Bronchial epithelial cell (primary cell): ENCODE measurements around the gene NAGLU. TPM values are rescaled to one million over a fixed set of nuclear protein-coding genes. Genes with fewer than 3 reads are reported as not detected.
A peak's percentile ranks its signal among the peaks of the same experiment; 100 is the strongest.
"Not testable (repeated sequence)": the region's sequence is repeated elsewhere in the genome, so short reads cannot be mapped to it uniquely, and the experiment has no call there.

Experiments used
- DNase-seq: peaks from one replicate; pipeline ENCODE4 v3.0.0-alpha.2; 2010; ENCODE audit warnings: low read depth
- FAIRE-seq: peaks from 2 replicates; lab custom pipeline; 2011; peaks lifted over from hg19 to GRCh38; lab: Jason Lieb, UNC
- H3K27me3 ChIP-seq: 2 replicates; pipeline ENCODE4 v1.5.1; 2011; ENCODE audit warnings: low read length; ENCODE audit not compliant: control insufficient read depth, insufficient read depth
- H3K36me3 ChIP-seq: 2 replicates; pipeline ENCODE4 v1.5.1; 2011; ENCODE audit warnings: low read length; ENCODE audit not compliant: control insufficient read depth, insufficient read depth
- H3K4me3 ChIP-seq: 2 replicates; pipeline ENCODE4 v1.5.1; 2011; ENCODE audit warnings: mild to moderate bottlenecking, low read depth, low read length, control low read depth
- total RNA-seq: library from RNA; depleted of rRNA; stranded (reverse); fragments of >200 nt; gene quantifications from 2 replicates; pipeline ENCODE4 v1.2.1, GENCODE V29; 2014
- TF ChIP-seq, protein P1 (sequence below): IDR thresholded peaks from 2 replicates; pipeline ENCODE4 v1.5.1; 2011; ENCODE audit warnings: mild to moderate bottlenecking, moderate library complexity, low read length, control low read depth, inconsistent platforms; ENCODE audit not compliant: insufficient read depth, severe bottlenecking

Gene NAGLU
- total RNA-seq, 1 donor from 2014 or later: 14.2 TPM

DNA sequence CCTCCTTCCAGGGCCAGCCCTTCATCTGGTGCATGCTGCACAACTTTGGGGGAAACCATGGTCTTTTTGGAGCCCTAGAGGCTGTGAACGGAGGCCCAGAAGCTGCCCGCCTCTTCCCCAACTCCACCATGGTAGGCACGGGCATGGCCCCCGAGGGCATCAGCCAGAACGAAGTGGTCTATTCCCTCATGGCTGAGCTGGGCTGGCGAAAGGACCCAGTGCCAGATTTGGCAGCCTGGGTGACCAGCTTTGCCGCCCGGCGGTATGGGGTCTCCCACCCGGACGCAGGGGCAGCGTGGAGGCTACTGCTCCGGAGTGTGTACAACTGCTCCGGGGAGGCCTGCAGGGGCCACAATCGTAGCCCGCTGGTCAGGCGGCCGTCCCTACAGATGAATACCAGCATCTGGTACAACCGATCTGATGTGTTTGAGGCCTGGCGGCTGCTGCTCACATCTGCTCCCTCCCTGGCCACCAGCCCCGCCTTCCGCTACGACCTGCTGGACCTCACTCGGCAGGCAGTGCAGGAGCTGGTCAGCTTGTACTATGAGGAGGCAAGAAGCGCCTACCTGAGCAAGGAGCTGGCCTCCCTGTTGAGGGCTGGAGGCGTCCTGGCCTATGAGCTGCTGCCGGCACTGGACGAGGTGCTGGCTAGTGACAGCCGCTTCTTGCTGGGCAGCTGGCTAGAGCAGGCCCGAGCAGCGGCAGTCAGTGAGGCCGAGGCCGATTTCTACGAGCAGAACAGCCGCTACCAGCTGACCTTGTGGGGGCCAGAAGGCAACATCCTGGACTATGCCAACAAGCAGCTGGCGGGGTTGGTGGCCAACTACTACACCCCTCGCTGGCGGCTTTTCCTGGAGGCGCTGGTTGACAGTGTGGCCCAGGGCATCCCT, 7.4 kb downstream of the NAGLU start:
- H3K27me3 ChIP-seq: no peaks in the 10 kb centered on the region
- TF ChIP-seq, protein P1, sequence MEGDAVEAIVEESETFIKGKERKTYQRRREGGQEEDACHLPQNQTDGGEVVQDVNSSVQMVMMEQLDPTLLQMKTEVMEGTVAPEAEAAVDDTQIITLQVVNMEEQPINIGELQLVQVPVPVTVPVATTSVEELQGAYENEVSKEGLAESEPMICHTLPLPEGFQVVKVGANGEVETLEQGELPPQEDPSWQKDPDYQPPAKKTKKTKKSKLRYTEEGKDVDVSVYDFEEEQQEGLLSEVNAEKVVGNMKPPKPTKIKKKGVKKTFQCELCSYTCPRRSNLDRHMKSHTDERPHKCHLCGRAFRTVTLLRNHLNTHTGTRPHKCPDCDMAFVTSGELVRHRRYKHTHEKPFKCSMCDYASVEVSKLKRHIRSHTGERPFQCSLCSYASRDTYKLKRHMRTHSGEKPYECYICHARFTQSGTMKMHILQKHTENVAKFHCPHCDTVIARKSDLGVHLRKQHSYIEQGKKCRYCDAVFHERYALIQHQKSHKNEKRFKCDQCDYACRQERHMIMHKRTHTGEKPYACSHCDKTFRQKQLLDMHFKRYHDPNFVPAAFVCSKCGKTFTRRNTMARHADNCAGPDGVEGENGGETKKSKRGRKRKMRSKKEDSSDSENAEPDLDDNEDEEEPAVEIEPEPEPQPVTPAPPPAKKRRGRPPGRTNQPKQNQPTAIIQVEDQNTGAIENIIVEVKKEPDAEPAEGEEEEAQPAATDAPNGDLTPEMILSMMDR: no peak
- peak; percentile 55 for FAIRE-seq
- H3K36me3 ChIP-seq: peaks cover 13% of the 10 kb centered on the region
- DNase-seq: no peak
- no peak overlapping the region for H3K4me3 ChIP-seq

DNA sequence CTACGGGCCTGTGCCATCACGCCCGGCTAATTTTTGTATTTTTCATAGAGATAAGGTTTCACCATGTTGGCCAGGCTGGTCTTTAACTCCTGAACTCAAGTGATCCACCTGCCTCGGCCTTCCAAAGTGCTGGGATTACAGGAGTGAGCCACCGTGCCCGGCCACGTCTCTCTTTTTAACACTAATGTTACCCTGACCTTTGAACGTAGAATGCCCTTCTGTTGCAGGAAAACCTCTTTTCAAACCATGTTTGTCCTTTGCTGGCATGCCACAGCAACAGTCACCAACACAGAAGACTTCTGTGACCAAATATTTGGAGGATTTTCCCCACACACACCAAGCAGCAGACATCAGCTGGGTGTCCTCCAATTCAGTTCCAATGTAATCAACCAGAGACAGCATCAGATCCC, 8.8 kb downstream of the NAGLU start:
- no peaks in the 10 kb centered on the region for H3K27me3 ChIP-seq
- H3K36me3 ChIP-seq: peaks cover 13% of the 10 kb centered on the region
- no peak overlapping the region for H3K4me3 ChIP-seq
- DNase-seq: no peak
- FAIRE-seq: no peak
- TF ChIP-seq, protein P1: no peak

GRCh38 chr17:42545755-42546505, 9.9 kb downstream of the NAGLU start:
- not testable (repeated sequence) for H3K27me3 ChIP-seq, H3K4me3 ChIP-seq, DNase-seq
- peaks cover 13% of the 10 kb centered on the region for H3K36me3 ChIP-seq
- FAIRE-seq: peak; percentile 99

GRCh38 chr17:42547001-42547461, 11.0 kb downstream of the NAGLU start:
- FAIRE-seq (no peak), DNase-seq (no peak)
- Histone ChIP-seq H3K27me3 (no peaks in the 10 kb centered on the region), H3K4me3 (no peak overlapping the region), H3K36me3 (peaks cover 9% of the 10 kb centered on the region)
- TF ChIP-seq, protein P1: no peak

- no peak for DNase-seq
- no peak overlapping the region for H3K4me3 ChIP-seq
- FAIRE-seq: no peak
- H3K27me3 ChIP-seq: no peaks in the 10 kb centered on the region
- TF ChIP-seq, protein P1: no peak
- peaks cover 9% of the 10 kb centered on the region for H3K36me3 ChIP-seq
Measured at GRCh38 chr17:42547698-42548069, 11.6 kb downstream of the NAGLU start.
